Nephron progenitor cell (in vitro differentiated cells): ENCODE measurements around the gene ARSJ.

ENCODE experiments used
- DNase-seq: peaks from one replicate; pipeline ENCODE4 v3.0.0; 2021
- H3K27ac Mint-ChIP-seq: 2 replicates; pipeline ENCODE4 v1.8.0; 2021; ENCODE audit warnings: mild to moderate bottlenecking, moderate library complexity, mixed read lengths
- H3K27me3 Mint-ChIP-seq: 2 replicates; pipeline ENCODE4 v1.8.0; 2021; ENCODE audit warnings: mild to moderate bottlenecking, low read depth, mixed read lengths; ENCODE audit not compliant: poor library complexity
- H3K36me3 Mint-ChIP-seq: 2 replicates; pipeline ENCODE4 v1.8.0; 2021; ENCODE audit warnings: low read depth, mixed read lengths
- H3K4me1 Mint-ChIP-seq: 2 replicates; pipeline ENCODE4 v1.8.0; 2021; ENCODE audit warnings: mixed read lengths
- H3K4me3 Mint-ChIP-seq: 2 replicates; pipeline ENCODE4 v1.8.0; 2021; ENCODE audit warnings: mild to moderate bottlenecking, moderate library complexity, mixed read lengths
- H3K9me3 Mint-ChIP-seq: 2 replicates; pipeline ENCODE4 v1.8.0; 2021; ENCODE audit warnings: mild to moderate bottlenecking, moderate library complexity, mixed read lengths
- TF ChIP-seq, protein P1 (sequence below): fragments of 200-600 bp; sonication (generic); IDR thresholded peaks from 2 replicates; pipeline ENCODE4 v1.5.0; 2021; ENCODE audit warnings: antibody characterized with exemption

Gene ARSJ

DNA sequence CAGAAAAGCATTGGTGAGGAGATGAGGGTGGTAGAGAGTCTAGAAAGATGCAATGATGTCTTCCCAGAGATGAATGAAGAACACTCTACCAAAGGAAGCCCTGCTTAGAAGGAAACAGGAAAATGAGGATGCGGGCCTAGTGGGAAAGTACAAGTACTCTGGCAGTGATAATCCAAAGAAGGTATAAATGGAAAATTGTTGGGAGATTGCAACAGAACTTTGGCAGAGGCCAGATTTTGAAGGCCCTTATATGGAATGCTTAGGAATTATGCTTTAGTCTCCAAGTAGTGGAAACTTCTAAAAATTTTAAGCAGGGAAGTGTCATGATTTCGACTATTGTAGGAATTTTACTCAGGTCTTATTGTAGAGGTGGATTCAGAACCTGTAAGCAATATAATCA lies 11.0 kb downstream of the ARSJ start:
- Mint-ChIP-seq H3K4me3 (no peak overlapping the region), H3K27ac (no peak overlapping the region), H3K4me1 (peaks cover 13% of the 10 kb centered on the region), H3K27me3 (peaks cover under 1% of the 10 kb centered on the region), H3K36me3 (no peaks in the 10 kb centered on the region), H3K9me3 (no peaks in the 10 kb centered on the region)
- TF ChIP-seq, protein P1, sequence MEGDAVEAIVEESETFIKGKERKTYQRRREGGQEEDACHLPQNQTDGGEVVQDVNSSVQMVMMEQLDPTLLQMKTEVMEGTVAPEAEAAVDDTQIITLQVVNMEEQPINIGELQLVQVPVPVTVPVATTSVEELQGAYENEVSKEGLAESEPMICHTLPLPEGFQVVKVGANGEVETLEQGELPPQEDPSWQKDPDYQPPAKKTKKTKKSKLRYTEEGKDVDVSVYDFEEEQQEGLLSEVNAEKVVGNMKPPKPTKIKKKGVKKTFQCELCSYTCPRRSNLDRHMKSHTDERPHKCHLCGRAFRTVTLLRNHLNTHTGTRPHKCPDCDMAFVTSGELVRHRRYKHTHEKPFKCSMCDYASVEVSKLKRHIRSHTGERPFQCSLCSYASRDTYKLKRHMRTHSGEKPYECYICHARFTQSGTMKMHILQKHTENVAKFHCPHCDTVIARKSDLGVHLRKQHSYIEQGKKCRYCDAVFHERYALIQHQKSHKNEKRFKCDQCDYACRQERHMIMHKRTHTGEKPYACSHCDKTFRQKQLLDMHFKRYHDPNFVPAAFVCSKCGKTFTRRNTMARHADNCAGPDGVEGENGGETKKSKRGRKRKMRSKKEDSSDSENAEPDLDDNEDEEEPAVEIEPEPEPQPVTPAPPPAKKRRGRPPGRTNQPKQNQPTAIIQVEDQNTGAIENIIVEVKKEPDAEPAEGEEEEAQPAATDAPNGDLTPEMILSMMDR = no peak
- DNase-seq = no peak

DNA sequence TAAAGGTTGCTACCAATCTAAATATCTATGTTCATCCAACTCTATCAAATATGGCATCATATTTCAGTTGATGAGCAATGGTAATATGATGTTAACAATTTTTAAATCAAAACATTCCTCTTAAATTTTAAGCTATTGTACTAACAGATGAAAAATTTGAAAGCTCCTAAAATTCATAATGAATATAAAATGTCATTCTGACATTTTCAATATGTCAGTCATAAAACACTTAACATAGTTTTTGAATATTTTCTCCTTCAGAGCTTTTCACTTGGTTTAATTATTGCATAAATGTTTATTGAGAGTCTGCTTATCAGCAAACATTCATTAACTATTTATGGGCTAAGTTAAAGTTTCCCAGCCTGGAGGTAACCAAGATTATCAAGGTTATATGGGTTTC lies 11.8 kb downstream of the ARSJ start:
- Mint-ChIP-seq H3K4me1 (peaks cover 5% of the 10 kb centered on the region), H3K9me3 (no peaks in the 10 kb centered on the region), H3K36me3 (no peaks in the 10 kb centered on the region), H3K27ac (no peak overlapping the region), H3K27me3 (peaks cover 5% of the 10 kb centered on the region), H3K4me3 (no peak overlapping the region)
- TF ChIP-seq, protein P1 = no peak
- no peak for DNase-seq

DNA sequence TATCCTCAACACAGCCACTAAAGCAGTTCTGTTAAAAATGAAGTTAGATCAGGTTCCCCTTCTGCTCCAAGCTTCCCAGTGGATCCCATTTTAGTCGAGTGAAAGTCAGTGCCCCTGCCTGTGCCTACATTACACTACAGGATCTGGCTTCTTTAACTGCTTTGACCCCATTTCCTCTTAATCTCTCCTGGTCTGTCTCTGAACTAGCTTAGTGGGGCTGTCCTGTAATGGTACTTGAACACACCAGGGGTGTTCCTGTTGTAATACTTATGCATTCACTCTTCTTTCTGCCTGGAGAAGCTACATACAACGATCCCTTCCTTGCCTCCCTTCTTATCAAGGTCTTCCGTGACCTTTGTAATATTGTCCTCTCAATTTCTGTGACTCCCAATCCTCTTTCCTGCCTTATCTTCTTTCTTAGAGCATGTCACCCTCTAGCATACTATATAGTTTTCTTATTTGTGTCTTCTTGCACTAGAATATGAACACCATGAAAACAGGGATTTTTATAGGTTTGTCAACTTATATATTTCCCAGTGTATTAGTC lies 16.7 kb downstream of the ARSJ start:
- Mint-ChIP-seq H3K27me3 (peaks cover 5% of the 10 kb centered on the region), H3K4me3 (no peak overlapping the region), H3K4me1 (peaks cover 6% of the 10 kb centered on the region), H3K27ac (no peak overlapping the region), H3K9me3 (no peaks in the 10 kb centered on the region), H3K36me3 (no peaks in the 10 kb centered on the region)
- no peak for DNase-seq
- TF ChIP-seq, protein P1 = no peak

DNA sequence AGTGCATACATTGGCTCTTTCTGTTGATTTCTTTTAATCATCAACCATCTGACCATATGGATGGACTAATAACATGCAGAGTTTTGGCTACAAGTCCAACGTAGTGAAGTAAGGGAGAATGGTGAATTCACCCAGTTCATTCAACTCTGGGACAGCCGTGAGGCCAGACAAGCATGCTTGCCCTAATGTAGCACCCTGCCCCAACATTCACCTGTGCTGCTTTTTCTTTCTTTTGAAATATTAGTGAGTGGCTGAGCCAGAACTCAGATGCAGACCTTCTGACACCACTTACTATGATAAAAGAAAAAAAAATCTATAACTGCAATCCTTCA lies 17.5 kb downstream of the ARSJ start:
- peaks cover 6% of the 10 kb centered on the region for H3K4me1 Mint-ChIP-seq
- no peaks in the 10 kb centered on the region for H3K9me3 Mint-ChIP-seq
- DNase-seq = no peak
- no peak overlapping the region for H3K4me3 Mint-ChIP-seq
- TF ChIP-seq, protein P1 = no peak
- H3K27me3 Mint-ChIP-seq = peaks cover 5% of the 10 kb centered on the region
- no peaks in the 10 kb centered on the region for H3K36me3 Mint-ChIP-seq
- no peak overlapping the region for H3K27ac Mint-ChIP-seq

DNA sequence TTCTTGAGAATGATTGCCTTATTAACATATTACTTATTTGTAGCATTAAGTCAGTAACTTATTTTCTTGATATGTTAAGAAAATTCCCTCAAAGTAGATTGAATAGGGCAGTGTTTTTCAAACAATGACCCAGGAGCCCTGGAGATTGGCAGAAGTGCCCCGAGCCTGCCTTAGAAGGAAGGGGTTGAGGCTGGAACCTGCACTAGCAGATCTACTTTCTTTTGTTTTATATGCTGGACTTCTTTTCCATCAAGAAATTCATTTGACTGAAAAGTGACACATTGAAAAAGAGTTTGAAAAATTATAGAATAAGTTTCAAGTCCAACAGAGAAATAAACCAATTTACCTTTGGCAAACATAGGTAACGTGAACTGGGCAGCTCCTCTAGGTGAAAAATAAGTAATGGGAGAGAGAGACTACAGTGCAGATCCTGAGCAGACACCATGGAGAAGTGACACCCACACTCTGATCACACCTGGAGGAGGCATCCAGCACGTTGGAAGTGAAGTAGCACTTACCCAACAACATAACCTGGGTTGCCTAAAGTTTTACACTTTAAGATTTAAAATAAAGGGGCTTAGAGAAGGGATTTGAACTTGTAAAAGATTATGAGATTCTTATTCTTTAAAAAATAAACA lies 18.6 kb downstream of the ARSJ start:
- TF ChIP-seq, protein P1 = no peak
- H3K36me3 Mint-ChIP-seq = no peaks in the 10 kb centered on the region
- peaks cover 5% of the 10 kb centered on the region for H3K27me3 Mint-ChIP-seq
- no peak for DNase-seq
- no peaks in the 10 kb centered on the region for H3K9me3 Mint-ChIP-seq
- no peak overlapping the region for H3K27ac Mint-ChIP-seq
- peaks cover 6% of the 10 kb centered on the region for H3K4me1 Mint-ChIP-seq
- H3K4me3 Mint-ChIP-seq = no peak overlapping the region

DNA sequence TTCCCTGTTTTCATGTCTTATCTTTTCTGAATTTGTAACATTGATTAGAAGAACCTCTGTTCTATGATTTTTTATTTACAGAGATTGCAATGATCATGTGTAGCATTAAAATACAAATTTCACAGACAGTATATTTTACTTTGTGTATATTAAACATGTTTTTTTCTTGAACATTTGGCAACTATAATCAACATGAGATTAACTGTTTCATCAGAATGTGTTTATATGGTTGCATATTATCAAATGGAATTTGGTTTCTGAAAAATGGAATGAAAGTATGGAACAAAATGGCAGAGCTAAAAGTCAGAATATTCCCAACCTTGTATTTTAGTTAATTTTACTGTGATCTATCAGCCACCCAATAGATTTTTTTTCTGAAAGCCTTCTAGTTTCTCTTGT lies 19.9 kb downstream of the ARSJ start:
- Mint-ChIP-seq H3K9me3 (no peaks in the 10 kb centered on the region), H3K4me3 (no peak overlapping the region)

More for the DNA sequence above, 19.9 kb downstream of the ARSJ start:
- Mint-ChIP-seq H3K4me1 (peaks cover 6% of the 10 kb centered on the region), H3K27ac (no peak overlapping the region), H3K27me3 (peaks cover 5% of the 10 kb centered on the region), H3K36me3 (no peaks in the 10 kb centered on the region)
- DNase-seq = no peak
- TF ChIP-seq, protein P1 = no peak
